GM18508 (cell line): ENCODE measurements around the gene RPS6KC1.
A peak's percentile ranks its signal among the peaks of the same experiment; 100 is the strongest.
"Not testable (repeated sequence)": the region's sequence is repeated elsewhere in the genome, so short reads cannot be mapped to it uniquely, and the experiment has no call there.

Source experiments
- ATAC-seq: cut with Tn5 transposase; IDR thresholded peaks from one replicate; pipeline ENCODE4 v1.9.1; 2021; ENCODE audit warnings: moderate number of reproducible peaks; ENCODE audit not compliant: insufficient read depth, unreplicated experiment

The RPS6KC1 gene

DNA sequence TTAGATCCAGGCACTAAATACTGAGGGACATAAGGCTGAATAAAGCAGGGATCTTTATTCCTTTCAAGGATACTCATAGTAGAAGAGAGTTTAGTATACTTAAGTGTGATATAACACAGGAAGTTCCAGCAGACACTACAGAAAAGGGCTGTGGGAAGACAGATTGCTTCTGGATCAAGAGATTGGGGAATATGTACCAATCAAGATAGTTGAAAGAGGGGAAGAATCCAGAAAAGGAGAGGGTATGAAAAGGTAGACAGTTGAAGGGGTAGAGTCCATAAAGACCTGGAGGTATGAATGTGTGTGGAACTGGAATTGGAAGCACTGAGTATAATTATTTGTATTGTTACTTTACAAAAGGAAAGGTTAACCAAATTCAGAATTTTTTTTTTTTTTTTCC, 2.4 kb downstream of the RPS6KC1 start:
- no peak for ATAC-seq

- no peak for ATAC-seq
These were observed 3.1 kb downstream of the RPS6KC1 start for GRCh38 chr1:213054142-213054541.

GRCh38 chr1:213054733-213055591, 3.9 kb downstream of the RPS6KC1 start:
- no peak for ATAC-seq

DNA sequence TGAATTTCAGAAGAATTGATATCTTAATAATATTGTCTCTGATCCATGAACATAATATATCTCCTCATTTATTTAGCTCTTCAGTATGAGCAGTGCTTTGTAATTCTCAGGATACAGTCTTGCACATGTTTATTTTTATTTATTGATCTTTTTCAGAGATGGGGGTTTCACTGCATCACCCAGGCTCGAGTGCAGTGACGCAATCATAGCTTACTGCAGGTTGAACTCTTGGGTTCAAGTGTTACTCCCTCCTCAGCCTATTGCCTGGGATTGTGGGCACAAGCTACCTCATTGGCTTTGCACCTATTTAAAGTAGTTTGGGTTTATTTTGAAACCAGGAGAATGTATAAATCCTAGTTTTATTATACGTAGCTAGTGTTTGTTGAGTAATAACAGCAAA, 4.7 kb downstream of the RPS6KC1 start:
- ATAC-seq = no peak

GRCh38 chr1:213057264-213058059, 6.4 kb downstream of the RPS6KC1 start:
- ATAC-seq = no peak

DNA sequence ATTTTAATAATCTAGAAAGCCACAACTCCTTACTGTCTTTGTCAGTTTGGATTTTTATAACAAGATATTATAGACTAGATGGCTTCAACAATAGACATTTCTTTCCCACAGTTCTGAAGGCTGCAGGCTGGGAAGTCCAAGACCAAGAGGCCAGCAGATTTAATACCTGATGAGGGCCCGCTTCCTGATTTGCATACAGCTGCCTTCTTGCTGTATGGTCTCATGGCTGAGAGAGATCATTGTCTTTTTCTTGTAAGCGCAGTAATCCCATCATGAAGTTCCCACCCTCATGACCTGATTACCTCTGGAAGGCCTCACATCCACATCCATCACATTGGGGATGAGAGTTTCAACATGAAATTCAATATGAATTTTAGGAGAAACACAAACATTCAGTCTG, 9.8 kb downstream of the RPS6KC1 start:
- ATAC-seq = no peak

DNA sequence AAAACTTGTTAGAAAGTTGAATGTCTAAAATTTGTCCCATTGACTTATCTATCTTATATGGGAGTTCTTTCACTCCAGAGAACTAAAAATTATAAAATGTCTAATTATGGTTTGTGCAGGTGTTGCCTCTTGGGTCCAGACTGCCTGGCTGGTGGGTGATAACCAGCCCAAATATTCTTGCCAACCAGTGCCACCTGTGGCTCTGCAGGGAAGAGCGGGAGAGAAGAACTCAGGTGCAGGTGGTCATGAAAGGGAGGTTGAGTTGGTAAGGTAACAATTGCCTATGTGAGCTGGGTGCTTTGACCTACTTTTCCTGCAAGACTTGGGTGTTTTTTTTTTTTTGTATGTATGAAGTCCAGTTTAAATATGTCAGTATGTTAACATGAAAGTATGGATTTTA, 10.2 kb downstream of the RPS6KC1 start:
- ATAC-seq = no peak

DNA sequence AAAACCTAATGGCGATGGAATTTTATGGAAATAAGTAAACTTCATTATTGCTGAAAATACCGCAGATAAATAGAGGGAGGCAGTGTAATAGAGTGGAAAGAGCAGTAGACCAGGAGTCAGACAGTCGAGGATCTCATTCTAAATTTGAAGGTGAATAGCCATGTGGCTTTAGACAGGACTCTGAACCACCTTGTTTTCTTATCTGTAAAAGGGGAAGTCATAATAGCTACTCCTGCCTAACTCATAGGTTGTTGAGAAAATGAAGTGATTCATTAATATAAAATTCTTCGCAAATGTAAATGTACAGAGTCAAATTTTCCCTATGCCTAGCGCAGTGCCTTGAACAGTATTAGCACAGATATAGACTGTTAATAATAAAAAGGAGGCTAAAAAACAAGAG, 14.8 kb downstream of the RPS6KC1 start:
- no peak for ATAC-seq

- ATAC-seq = no peak
These were observed 15.3 kb downstream of the RPS6KC1 start for GRCh38 chr1:213066363-213066762.

DNA sequence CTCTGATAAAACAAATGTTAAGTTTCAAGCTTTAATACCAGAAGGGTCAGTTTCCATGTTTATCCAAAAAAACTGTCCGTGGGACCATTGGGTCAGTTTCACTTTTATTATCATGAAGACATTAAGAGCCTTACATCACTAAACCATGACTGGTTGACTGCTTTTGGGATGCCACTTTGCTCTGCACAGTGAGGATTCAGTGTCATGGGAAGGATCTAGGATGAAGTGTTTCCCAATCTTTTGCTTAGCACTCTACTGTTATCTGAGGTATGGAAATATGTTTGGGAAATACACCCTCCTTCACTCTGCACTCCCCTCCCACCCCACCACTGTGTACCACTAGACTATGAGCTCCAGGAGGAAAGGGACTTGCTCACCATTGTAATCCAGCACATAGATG, 16.3 kb downstream of the RPS6KC1 start:
- no peak for ATAC-seq

GRCh38 chr1:213070406-213070805, 19.4 kb downstream of the RPS6KC1 start:
- ATAC-seq = peak; percentile 93

DNA sequence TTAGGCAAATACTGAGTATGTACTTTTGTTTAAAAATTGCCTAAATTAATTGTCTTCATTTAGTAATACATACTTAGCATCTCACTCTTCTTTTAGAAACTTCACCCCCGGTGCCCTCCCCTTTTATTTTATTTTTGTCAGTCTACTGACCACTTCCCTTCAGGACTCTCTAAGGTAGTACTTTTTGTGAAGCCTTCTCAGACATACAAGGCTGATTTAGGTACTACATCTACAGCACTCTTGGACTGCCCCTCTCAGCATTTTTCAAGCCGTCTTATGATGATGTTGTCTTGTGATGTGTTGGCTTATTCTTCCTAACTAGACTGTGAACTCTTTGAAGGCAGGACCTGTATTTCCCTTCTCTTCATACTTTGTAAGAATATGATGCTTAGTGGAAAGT, 24.7 kb downstream of the RPS6KC1 start:
- ATAC-seq = peak; percentile 70

- ATAC-seq = no peak
These were observed 31.5 kb downstream of the RPS6KC1 start for GRCh38 chr1:213082420-213083111.

DNA sequence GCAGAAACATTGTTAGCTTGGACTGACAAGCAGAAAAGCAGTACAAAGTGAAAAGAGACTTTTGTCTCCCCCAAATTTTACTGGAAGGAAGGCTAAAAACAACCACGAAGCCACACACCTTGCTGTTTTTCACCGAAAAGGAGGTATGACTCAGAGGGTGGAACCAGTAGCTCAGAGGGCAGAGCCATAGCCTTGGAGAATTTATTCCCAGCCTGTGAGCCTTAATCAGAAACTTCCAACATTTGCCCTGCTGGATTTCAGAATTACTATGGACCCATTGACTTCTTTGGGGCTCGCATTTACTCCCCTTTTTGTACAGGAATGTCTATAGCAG, 32.0 kb downstream of the RPS6KC1 start:
- no peak for ATAC-seq

GRCh38 chr1:213087911-213088310, 36.9 kb downstream of the RPS6KC1 start:
- ATAC-seq = no peak

- ATAC-seq = no peak
These were observed 39.1 kb downstream of the RPS6KC1 start for GRCh38 chr1:213089924-213090677.

- no peak for ATAC-seq
These were observed 43.4 kb downstream of the RPS6KC1 start for GRCh38 chr1:213094446-213094845.

DNA sequence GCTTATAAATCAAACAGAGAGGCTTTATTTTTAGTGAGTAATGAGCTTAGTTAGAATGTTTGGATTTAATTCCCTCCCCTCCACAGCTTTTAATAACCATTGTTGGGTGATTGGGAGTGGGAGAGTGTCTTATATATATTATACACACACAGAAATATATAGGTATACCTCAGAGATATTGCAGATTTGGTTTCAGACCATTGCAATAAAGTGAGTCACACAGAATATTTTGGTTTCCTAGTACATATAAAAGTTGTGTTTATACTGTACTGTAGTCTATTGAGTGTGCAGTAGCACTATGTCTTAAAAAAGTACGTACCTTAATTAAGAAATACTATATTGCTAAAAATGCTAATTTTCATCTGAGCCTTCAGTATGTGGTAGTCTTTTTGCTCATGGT, 44.4 kb downstream of the RPS6KC1 start:
- ATAC-seq = no peak

DNA sequence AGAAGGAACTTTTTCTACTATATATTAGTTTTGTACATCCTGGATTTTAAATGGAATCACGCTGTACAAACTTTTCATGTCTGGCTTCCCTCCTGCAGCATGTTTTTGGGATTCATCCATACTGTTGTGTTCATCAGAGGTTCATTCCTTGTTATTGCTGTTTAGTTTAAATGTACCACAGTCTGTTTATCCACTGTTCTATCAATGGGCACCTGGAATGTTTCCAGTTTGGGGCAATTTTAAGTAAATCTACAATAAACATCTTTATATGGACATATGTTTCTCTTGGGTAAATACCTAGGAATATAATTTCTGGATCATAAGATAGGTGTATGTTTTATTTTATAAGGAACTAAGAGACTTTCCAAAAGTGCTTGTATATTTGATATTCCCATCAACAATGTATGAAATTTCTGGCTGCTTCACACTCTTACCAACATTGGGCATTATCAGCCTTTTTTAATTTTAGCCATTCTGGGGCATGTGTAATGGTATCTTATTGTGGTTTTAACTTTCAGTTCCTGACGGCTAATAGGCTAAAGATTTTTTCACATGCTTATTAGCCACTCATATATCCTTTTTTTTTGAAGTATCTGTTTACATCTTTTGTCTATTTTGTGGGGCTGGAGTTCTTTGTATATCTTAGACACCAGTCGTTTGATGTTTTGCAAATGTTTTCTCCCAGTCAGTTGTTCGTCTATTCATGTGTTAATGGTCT, 48.8 kb downstream of the RPS6KC1 start:
- ATAC-seq = no peak

- not testable (repeated sequence) for ATAC-seq
These were observed 49.5 kb downstream of the RPS6KC1 start for GRCh38 chr1:213100565-213100964.
